SU-DHL-6 (cell line): ENCODE measurements around the gene PALM.

Experiments used
- CTCF ChIP-seq: fragments of 200-600 bp; sonication (generic); IDR thresholded peaks from one replicate; pipeline ENCODE4 v1.5.1; 2017; ENCODE audit warnings: antibody characterized with exemption, mild to moderate bottlenecking, low read length, moderate library complexity; ENCODE audit not compliant: insufficient read depth, poor library complexity, severe bottlenecking
- EZH2phosphoT487 ChIP-seq: fragments of 200-600 bp; sonication (generic), shearing (Covaris generic); conservative IDR thresholded peaks from 2 replicates; pipeline ENCODE4 v1.6.1; 2018; ENCODE audit warnings: mild to moderate bottlenecking, antibody characterized with exemption, low read length, moderate library complexity, mixed read lengths

- no peak for TF ChIP-seq CTCF
- no peak for TF ChIP-seq EZH2phosphoT487
Observed at GRCh38 chr19:763869-764268, 55.1 kb downstream of the PALM start.
